ENCODE measurements around the gene LTK.

LTK gene

GRCh38 chr15:41495736-41496599 lies 17.7 kb downstream of the LTK start:
- DNase-seq, result no peak

- DNase-seq, result peak; percentile 38
Measured at GRCh38 chr15:41494922-41495735, 18.5 kb downstream of the LTK start.

- no peak for DNase-seq
Measured at GRCh38 chr15:41494190-41494921, 19.3 kb downstream of the LTK start.

DNA sequence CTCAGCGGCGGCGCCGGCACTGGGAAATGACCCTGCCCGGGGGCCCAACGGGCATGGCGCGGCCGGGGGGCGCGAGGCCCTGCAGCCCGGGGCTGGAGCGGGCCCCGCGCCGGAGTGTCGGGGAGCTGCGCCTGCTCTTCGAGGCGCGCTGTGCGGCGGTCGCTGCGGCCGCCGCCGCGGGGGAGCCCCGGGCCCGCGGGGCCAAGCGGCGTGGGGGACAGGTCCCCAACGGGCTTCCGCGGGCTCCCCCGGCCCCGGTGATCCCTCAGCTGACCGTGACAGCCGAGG lies 19.8 kb downstream of the LTK start:
- DNase-seq, result no peak

GRCh38 chr15:41493205-41493901 lies 20.3 kb downstream of the LTK start, which contains the start of gene ITPKA:
Gene ITPKA (plus strand): TSS chr15:41493874. CDS start chr15:41493928, 54 bp downstream.
- peak; percentile 78 for DNase-seq

GRCh38 chr15:41492597-41493204 lies 20.9 kb downstream of the LTK start:
- DNase-seq, result no peak

- DNase-seq, result no peak
Measured at GRCh38 chr15:41491889-41492288, 21.7 kb downstream of the LTK start.

GRCh38 chr15:41490355-41490754 lies 23.3 kb downstream of the LTK start:
- no peak for DNase-seq

DNA sequence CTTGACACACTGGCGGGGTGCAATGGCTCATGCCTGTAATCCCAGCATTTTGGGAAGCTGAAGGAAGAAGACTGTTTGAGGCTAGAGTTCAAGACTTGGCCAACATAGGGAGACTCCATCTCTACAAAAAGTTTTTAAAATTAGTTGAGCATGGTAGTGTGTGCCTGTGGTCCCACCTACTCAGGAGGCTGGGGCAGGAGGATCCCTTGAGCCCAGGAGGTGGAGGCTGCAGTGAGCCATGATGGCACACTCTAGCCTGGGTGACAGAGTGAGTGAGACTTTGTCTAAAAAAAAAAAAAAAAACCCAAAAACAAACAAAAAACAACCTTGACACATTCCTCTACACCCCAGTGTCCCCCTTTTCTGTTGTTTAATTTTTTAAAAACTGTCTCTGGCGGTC lies 24.0 kb downstream of the LTK start:
- no peak for DNase-seq

DNA sequence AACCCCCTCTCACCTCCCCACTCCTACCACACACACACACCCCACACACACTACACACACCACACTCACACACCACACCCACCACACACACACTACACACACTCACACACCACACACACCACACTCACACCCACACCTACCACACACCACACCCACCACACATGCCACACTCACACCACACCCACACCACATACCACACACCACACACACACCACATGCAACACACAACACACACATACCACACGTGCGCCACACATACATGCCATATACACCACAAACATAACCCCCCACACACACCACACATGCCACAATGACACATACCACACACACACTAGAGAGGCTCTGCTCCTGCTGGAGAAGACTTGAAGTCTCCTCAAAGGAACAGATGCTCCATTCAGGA lies 25.8 kb downstream of the LTK start:
- peak; percentile 39 for DNase-seq

DNA sequence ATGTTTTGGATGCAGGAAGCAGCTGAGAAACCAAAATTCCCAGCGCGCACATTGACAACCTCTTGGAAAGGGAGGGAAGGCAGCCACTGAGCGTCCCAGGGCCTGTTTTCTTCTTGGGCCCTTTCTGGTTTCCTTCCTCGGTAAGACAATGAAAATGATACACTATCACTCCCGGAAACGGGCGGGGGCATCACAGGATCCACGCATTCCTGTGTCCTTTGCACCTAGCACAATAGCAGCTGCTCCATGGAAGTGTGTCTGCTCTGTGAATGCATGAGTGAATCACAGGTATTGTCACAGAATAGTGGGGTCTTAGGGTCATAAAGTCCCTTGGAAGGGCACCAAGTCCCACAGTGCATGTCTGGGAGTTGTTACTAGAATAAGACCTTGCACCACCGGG lies 26.2 kb downstream of the LTK start:
- DNase-seq, result no peak

GRCh38 chr15:41486286-41486685 lies 27.3 kb downstream of the LTK start:
- DNase-seq, result no peak

DNA sequence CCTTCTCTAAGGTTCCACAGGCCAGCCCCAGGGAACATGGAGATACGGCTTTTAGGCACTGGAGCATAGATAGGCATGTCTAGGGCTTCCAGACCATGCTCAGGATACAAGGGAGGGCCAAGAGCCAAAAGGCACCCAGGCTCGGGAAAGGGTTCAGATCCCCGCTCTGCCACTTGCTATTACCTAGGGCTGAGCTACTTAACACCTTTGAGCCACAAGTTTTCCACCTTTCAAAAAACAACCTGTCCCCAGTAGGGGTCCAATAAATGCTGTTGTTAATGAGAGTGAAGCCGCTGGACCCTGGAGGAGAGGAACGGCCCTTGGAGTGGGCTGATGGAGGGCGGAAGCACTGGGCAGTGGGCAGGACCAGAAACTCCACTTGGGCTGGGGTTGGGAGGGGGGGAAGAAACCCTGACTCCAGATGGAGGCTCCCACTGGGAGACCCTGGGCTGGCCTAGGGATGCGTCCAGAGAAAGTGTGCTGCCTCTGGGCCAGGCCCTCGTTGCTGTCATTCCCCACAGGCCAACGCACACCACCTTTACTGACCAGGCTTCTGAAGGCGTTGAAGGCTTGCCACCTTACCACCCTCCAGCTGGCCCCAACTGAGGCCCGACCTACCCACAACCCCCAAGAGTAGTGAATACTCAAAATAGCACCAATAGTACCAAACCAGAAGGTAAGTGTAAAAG lies 28.5 kb downstream of the LTK start:
- no peak for DNase-seq

DNA sequence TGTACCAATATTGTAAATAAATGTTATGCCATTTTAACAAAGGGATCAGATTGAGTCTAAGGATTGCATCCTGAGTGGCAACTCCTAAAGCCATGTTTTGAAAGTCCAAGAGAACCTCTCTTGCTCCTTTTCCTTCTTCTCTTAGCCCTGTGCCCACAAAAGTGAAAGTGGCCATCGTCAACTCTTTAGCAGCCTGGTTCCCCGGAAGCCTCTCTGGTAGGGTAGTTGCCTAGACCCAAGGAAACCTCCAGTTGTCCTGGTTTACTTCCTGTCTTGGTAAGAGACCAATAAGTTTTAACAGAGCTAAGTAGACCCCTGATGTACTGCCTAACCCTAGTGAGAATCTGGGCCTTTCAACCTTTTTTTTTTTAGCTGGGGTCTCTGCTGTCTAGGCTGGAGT lies 30.1 kb downstream of the LTK start:
- DNase-seq, result peak; percentile 26

GRCh38 chr15:41483115-41483514 lies 30.5 kb downstream of the LTK start:
- DNase-seq, result peak; percentile 59

- DNase-seq, result no peak
Measured at GRCh38 chr15:41482110-41482877, 31.3 kb downstream of the LTK start.

DNA sequence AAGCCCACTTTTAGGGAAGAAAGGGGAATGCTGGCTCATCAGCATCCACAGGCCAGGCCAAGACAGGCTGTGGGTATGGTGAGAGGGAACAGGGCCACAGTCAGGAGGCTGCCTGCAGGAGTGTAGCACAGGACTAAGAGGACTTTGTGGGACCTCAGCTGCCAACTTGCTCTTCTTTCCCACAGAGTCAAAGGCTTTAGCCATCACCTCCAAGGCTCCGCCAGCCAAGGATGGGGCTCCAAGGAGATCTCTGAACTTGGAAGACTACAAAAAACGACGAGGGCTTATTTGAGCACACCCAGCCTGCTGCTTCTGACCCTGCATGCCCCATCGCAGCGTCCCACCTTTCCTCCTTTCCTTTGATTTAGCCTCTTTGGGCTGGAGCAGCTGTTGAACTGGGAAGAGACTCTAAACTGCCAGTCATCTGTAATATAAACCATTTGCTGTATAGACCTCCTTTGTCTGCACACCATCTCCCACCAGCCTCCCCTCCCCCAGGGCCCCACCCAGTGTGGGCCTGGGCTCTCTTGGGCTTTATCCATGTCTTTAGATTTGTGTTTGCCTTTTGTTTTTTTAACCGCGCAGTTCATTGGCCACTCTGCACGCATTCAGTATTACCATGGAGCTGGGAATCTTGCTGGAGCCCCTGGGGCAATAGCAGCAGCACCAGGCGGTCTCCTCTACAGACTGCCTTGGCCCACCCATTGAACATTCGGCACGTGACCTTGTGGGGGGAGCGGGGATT lies 33.1 kb downstream of the LTK start:
- no peak for DNase-seq

DNA sequence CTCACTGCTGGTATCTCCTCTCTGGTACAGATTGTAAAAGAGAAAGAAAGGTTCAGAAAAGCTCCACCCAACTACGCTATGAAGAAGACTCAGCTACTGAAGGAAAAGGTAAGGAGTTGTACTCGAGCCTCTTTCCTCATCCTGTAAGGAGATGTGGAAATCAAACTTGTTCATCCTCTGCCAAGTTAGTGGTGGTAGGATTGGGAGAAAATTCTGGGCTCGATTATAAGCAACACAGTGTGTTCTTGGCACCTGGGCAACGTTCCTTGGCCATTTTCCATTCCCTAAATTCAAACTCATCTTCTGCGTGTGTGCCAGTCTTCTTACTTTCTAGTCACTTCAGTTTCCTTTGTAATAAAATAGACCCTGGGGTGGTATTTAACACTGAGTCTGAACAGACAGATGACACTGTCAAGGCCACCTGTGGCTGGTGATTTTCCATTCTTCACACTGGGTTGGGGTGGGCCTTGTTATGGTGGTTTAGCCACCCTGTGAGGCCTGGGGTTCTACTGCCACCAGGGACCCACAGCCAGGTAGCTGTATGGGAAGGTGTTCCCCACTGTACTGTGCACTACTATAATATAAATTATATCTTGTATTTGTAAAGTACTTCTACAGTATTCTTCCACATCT lies 37.1 kb downstream of the LTK start:
- DNase-seq, result no peak

DNA sequence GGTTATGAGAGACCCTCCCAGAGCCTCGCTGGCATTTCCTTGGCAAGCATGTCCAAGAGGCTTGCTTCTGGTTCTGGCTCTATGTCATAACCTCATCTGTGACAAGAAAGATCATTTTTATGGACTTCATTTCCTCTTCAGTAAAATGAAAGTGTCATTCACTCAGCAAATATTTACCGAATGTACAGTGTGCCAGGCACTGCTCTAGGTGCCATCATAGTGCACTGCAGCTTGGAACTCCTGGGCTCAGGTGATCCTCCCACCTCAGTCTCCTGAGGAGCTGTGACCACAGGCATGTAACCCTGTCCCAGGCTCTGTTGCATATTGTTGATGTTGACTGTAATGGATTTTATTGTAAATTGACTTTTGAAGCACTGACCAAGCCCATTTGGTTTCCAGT lies 38.7 kb downstream of the LTK start:
- no peak for DNase-seq

- DNase-seq, result no peak
Measured at GRCh38 chr15:41474436-41474835, 39.2 kb downstream of the LTK start.

All from CD4-positive, alpha-beta T cell treated with Interleukin-12 subunit alpha and Interleukin-12 subunit beta, for 1 hour (primary cell).